Caco-2 (cell line): ENCODE measurements around the gene RNF166. TPM values are rescaled to one million over a fixed set of nuclear protein-coding genes. Genes with fewer than 3 reads are reported as not detected.

Experiments used
- BruUV-seq: library from RNA; stranded (reverse); fragments of 400-500 nt; replicated peaks from 2 replicates; lab custom pipeline; 2021; lab: Mats Ljungman, UMichigan
- CTCF ChIA-PET: fragments of 300-600 bp; sonication (Branson Sonifier 250); formaldehyde crosslinking; loops from one replicate; lab custom pipeline; 2022; ENCODE audit warnings: antibody characterized with exemption; lab: Charles Lee
- POLR2A ChIA-PET: fragments of 300-600 bp; sonication (Branson Sonifier 250); formaldehyde crosslinking; loops from one replicate; lab custom pipeline; 2022; ENCODE audit warnings: antibody characterized with exemption; lab: Charles Lee
- DNase-seq, 2 experiments: peaks; one replicate each; pipeline versions ENCODE4 v3.0.0 to v3.0.0-alpha.2; 2020 to 2022
- H3K27me3 ChIP-seq: replicated peaks from 2 replicates; pipeline ENCODE4 v1.6.0; 2011; ENCODE audit warnings: low read length; ENCODE audit not compliant: control insufficient read depth, insufficient read depth
- H3K36me3 ChIP-seq: 2 replicates; pipeline ENCODE4 v1.5.1; 2011; ENCODE audit warnings: low read length; ENCODE audit not compliant: control insufficient read depth, insufficient read depth
- H3K4me1 ChIP-seq: fragments of 250-450 bp; sonication (Bioruptor Pico); 2 replicates; pipeline ENCODE4 v1.5.1; 2020; ENCODE audit warnings: mild to moderate bottlenecking
- H3K4me3 ChIP-seq: 2 replicates; pipeline ENCODE4 v1.5.1; 2011; ENCODE audit warnings: low read depth, mild to moderate bottlenecking, control low read depth, low read length
- H3K9me3 ChIP-seq: fragments of 250-450 bp; sonication (Bioruptor Pico); 2 replicates; pipeline ENCODE4 v1.5.1; 2020; ENCODE audit warnings: mild to moderate bottlenecking, moderate library complexity
- H3K27ac Mint-ChIP-seq: one replicate; pipeline ENCODE4 v1.8.0; 2022; ENCODE audit warnings: mixed read lengths; ENCODE audit not compliant: unreplicated experiment
- H3K27me3 Mint-ChIP-seq: one replicate; pipeline ENCODE4 v1.8.0; 2022; ENCODE audit warnings: mixed read lengths; ENCODE audit not compliant: insufficient read depth, unreplicated experiment
- H3K36me3 Mint-ChIP-seq: one replicate; pipeline ENCODE4 v1.8.0; 2022; ENCODE audit warnings: mild to moderate bottlenecking, mixed read lengths; ENCODE audit not compliant: insufficient read depth, unreplicated experiment
- H3K4me1 Mint-ChIP-seq: one replicate; pipeline ENCODE4 v1.8.0; 2022; ENCODE audit warnings: low read depth, mixed read lengths; ENCODE audit not compliant: unreplicated experiment
- H3K4me3 Mint-ChIP-seq: one replicate; pipeline ENCODE4 v1.8.0; 2022; ENCODE audit warnings: mild to moderate bottlenecking, moderate library complexity, mixed read lengths; ENCODE audit not compliant: unreplicated experiment
- H3K9me3 Mint-ChIP-seq: one replicate; pipeline ENCODE4 v1.8.0; 2022; ENCODE audit warnings: mixed read lengths; ENCODE audit not compliant: unreplicated experiment
- CTCF ChIP-seq, 2 experiments: fragments of 200-600 bp in 1 of 2; IDR thresholded peaks; 1 replicate in 1 of 2; 2 replicates in 1 of 2; pipeline versions ENCODE4 v1.5.1 to v1.8.0; 2011 to 2022; ENCODE audit warnings: antibody characterized with exemption in 1 of 2, control low read depth in 1 of 2, inconsistent platforms in 1 of 2, low read depth in 1 of 2, low read length in 1 of 2, mild to moderate bottlenecking in 1 of 2, moderate library complexity in 1 of 2; ENCODE audit not compliant: insufficient read depth in 1 of 2, severe bottlenecking in 1 of 2, unreplicated experiment in 1 of 2
- intact Hi-C: fragments of 100-400 bp; cut with micrococcal nuclease; formaldehyde crosslinking; loops from one replicate; pipeline ENCODE4 v1.10.0; 2022; ENCODE audit not compliant: unreplicated experiment
- total RNA-seq: library from RNA; stranded (reverse); gene quantifications from 2 replicates; pipeline ENCODE4 v1.2.3, GENCODE V29; 2022

RNF166 gene
- total RNA-seq, 1 experiment from 2014 or later = 37.3 TPM

DNA sequence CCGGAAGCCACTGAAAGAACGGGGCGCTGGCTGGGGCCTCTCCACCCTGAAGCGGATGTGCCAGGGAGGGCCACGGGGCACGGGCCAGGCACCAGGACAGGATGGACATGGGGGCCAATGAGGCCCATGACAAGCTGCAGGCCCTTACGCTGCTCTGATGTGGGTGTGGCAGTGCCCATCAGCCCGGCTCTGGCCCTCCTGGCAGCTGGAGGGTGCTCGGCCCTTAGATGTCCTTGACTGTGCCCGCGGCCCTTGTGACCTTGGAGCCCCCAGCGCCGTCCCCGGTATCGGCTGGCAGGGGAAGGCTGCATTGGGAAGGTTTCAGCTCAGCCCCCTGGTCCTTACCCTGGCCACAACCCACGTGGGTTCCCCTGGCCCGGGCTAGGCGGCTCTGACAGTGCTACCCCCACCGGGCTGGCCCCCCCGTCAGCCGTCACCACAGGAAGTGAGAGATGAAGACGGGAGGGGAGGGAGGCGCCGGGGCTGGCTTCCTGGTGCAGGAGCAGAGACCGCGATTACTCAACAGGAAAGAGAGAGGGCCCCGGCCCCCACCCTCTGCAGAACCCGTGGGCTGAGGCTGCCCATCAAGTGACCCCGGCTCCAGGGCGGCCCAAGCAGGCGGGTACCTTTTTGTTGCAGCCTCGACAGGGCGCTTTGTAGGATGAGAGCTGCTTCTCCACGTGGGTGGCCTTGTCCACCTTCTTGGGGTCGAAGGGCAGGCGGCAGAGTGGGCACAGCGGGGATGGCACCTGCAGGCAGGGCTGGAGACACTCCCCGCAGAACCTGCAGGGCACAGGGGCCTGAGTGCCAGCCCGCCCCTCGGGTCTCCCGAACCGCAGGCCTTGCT lies 5.3 kb downstream of the RNF166 start:
- H3K27me3 Mint-ChIP-seq = no peaks in the 10 kb centered on the region
- no peak overlapping the region for H3K27ac Mint-ChIP-seq
- no peak for DNase-seq

GRCh38 chr16:88700322-88700635 lies 5.9 kb downstream of the RNF166 start:
- Histone ChIP-seq H3K27me3 (no peaks in the 10 kb centered on the region), H3K9me3 (no peaks in the 10 kb centered on the region), H3K4me1 (peaks cover 4% of the 10 kb centered on the region; the same call in 1 of the 2 replicates), H3K36me3 (peaks cover 2% of the 10 kb centered on the region; the same call in 1 of the 2 replicates), H3K4me3 (no peak overlapping the region)
- no peak overlapping the region for H3K4me3 Mint-ChIP-seq
- H3K27ac Mint-ChIP-seq = no peak overlapping the region
- no peak for TF ChIP-seq CTCF (IDR thresholded peaks at IDR 0.05; ENCODE audit: insufficient read depth in 1 of 2, low read depth in 1 of 2, low read length in 1 of 2, severe bottlenecking in 1 of 2, unreplicated experiment in 1 of 2)
- ChIA-PET CTCF (interaction anchor here (1.3 kb wide), 1 partner anchor 9 kb away, joined by 3 read pairs; no protein-coding TSS in a partner anchor), POLR2A (no interaction called here)
- intact Hi-C loops = no loop called here
- DNase-seq = no peak
- H3K36me3 Mint-ChIP-seq = peaks cover 6% of the 10 kb centered on the region
- H3K9me3 Mint-ChIP-seq = no peaks in the 10 kb centered on the region
- H3K27me3 Mint-ChIP-seq = no peaks in the 10 kb centered on the region
- BruUV-seq = no TSS peak
- no peaks in the 10 kb centered on the region for H3K4me1 Mint-ChIP-seq

More for the DNA sequence above, 5.3 kb downstream of the RNF166 start:
- TF ChIP-seq CTCF (IDR thresholded peaks at IDR 0.05; ENCODE audit: insufficient read depth in 1 of 2, low read depth in 1 of 2, low read length in 1 of 2, severe bottlenecking in 1 of 2, unreplicated experiment in 1 of 2) = no peak
- ChIA-PET CTCF (interaction anchor here (1.3 kb wide), 1 partner anchor 9 kb away, joined by 3 read pairs; no protein-coding TSS in a partner anchor), POLR2A (no interaction called here)
- H3K9me3 Mint-ChIP-seq = no peaks in the 10 kb centered on the region
- no peak overlapping the region for H3K4me3 ChIP-seq
- H3K4me1 Mint-ChIP-seq = no peaks in the 10 kb centered on the region
- H3K36me3 ChIP-seq = peaks cover 2% of the 10 kb centered on the region; the same call in 1 of the 2 replicates
- peaks cover 6% of the 10 kb centered on the region for H3K36me3 Mint-ChIP-seq
- no peaks in the 10 kb centered on the region for H3K9me3 ChIP-seq
- no peak overlapping the region for H3K4me3 Mint-ChIP-seq
- BruUV-seq = no TSS peak
- peaks cover 9% of the 10 kb centered on the region; the same call in 1 of the 2 replicates for H3K4me1 ChIP-seq
- intact Hi-C loops = no loop called here
- no peaks in the 10 kb centered on the region for H3K27me3 ChIP-seq

DNA sequence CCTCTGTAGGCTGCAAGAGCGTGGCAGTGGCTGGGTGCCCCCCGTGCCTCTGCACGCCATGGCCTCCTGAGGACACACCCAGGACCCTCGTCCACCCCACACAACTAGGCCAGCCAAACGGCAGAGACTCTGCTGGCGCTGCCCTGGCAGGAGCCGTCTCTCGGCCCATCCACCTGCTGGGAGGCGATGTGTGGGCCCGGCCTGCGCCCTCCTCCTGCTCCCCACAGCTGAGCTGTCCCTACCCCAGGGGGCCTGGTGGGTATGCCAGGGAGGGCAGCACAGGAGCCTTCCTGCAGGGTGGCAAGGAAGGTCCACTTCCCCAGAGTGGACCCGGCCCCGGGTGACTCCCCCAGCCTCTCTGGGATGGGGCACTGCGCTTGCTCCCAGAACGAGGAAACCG lies 7.0 kb downstream of the RNF166 start:
- H3K27me3 Mint-ChIP-seq = no peaks in the 10 kb centered on the region
- H3K4me3 Mint-ChIP-seq = no peak overlapping the region
- H3K4me1 ChIP-seq = no peaks in the 10 kb centered on the region
- H3K36me3 ChIP-seq = peaks cover 2% of the 10 kb centered on the region; the same call in 1 of the 2 replicates
- no peak for TF ChIP-seq CTCF (IDR thresholded peaks at IDR 0.05; ENCODE audit: insufficient read depth in 1 of 2, low read depth in 1 of 2, low read length in 1 of 2, severe bottlenecking in 1 of 2, unreplicated experiment in 1 of 2)
- H3K36me3 Mint-ChIP-seq = peaks cover 6% of the 10 kb centered on the region
- H3K9me3 ChIP-seq = no peaks in the 10 kb centered on the region
- POLR2A ChIA-PET = no interaction called here
- no peak overlapping the region for H3K27ac Mint-ChIP-seq
- DNase-seq = no peak
- no TSS peak for BruUV-seq
- CTCF ChIA-PET = no interaction called here
- H3K27me3 ChIP-seq = no peaks in the 10 kb centered on the region
- H3K9me3 Mint-ChIP-seq = no peaks in the 10 kb centered on the region
- no peak overlapping the region for H3K4me3 ChIP-seq
- no peaks in the 10 kb centered on the region for H3K4me1 Mint-ChIP-seq
- intact Hi-C loops = no loop called here
